Endothelial cell of umbilical vein (primary cell): ENCODE results near the gene FBXO45. TPM values are rescaled to one million over a fixed set of nuclear protein-coding genes. Genes with fewer than 3 reads are reported as not detected.
"Not testable (repeated sequence)": the region's sequence is repeated elsewhere in the genome, so short reads cannot be mapped to it uniquely, and the experiment has no call there.

Source experiments
- BruUV-seq: library from RNA; stranded (reverse); fragments of 400-500 nt; replicated peaks from 2 replicates; lab custom pipeline; 2021; lab: Mats Ljungman, UMichigan
- CTCF ChIA-PET: fragments of 300-600, 350-600 bp; sonication (Branson Sonifier 250); formaldehyde crosslinking; loops from one replicate; lab custom pipeline; 2021; ENCODE audit warnings: antibody characterized with exemption, inconsistent platforms; lab: Charles Lee
- POLR2A ChIA-PET: fragments of 300-600, 350-600 bp; sonication (Branson Sonifier 250); formaldehyde crosslinking; loops from one replicate; lab custom pipeline; 2021; ENCODE audit warnings: antibody characterized with exemption, inconsistent platforms; lab: Charles Lee
- DNase-seq: peaks from one replicate; pipeline ENCODE4 v3.0.0-alpha.2; 2011; ENCODE audit warnings: low read depth, low spot score
- FAIRE-seq: peaks from 2 replicates; lab custom pipeline; 2011; peaks lifted over from hg19 to GRCh38; lab: Jason Lieb, UNC
- H2AFZ ChIP-seq: 2 replicates; pipeline ENCODE4 v1.6.0; 2012; ENCODE audit warnings: low read depth, low read length, control low read depth, inconsistent platforms
- H3K27ac ChIP-seq: 2 replicates; pipeline ENCODE4 v1.5.1; 2011; ENCODE audit warnings: low read depth, mild to moderate bottlenecking, control low read depth, low read length, moderate library complexity; ENCODE audit not compliant: insufficient read depth
- H3K27me3 ChIP-seq, 2 experiments: 2 replicates each; pipeline versions ENCODE4 v1.6.0 to v1.6.1; 2011; ENCODE audit warnings: low read length in 2 of 2, mixed read lengths in 1 of 2; ENCODE audit not compliant: control insufficient read depth in 2 of 2, insufficient read depth in 2 of 2
- H3K36me3 ChIP-seq, 2 experiments: 2 replicates in 1 of 2; 3 replicates in 1 of 2; pipeline ENCODE4 v1.5.1; 2011; ENCODE audit warnings: low read length in 2 of 2, mild to moderate bottlenecking in 1 of 2, moderate library complexity in 1 of 2; ENCODE audit not compliant: control insufficient read depth in 2 of 2, insufficient read depth in 2 of 2; ENCODE audit errors: extremely low read depth in 1 of 2
- H3K4me1 ChIP-seq: 3 replicates; pipeline ENCODE4 v1.5.1; 2011; ENCODE audit warnings: mild to moderate bottlenecking, low read length; ENCODE audit not compliant: control insufficient read depth, insufficient read depth; ENCODE audit errors: extremely low read depth
- H3K4me2 ChIP-seq: 2 replicates; pipeline ENCODE4 v1.6.1; 2011; ENCODE audit warnings: low read length, control low read depth, mixed read lengths; ENCODE audit not compliant: insufficient read depth
- H3K4me3 ChIP-seq, 3 experiments: fragments of 200-600 bp in 1 of 3; sonication (generic), shearing (Covaris generic) in 1 of 3; replicated peaks in 1 of 3; 2 replicates each; pipeline ENCODE4 v1.5.1; 2011 to 2016; ENCODE audit warnings: control low read depth in 3 of 3, low read length in 3 of 3, mild to moderate bottlenecking in 2 of 3, inconsistent platforms in 1 of 3, low read depth in 1 of 3, moderate library complexity in 1 of 3; ENCODE audit not compliant: insufficient read depth in 1 of 3
- H3K79me2 ChIP-seq: 2 replicates; pipeline ENCODE4 v1.6.0; 2012; ENCODE audit warnings: low read length, inconsistent platforms; ENCODE audit not compliant: control insufficient read depth, insufficient read depth
- H3K9ac ChIP-seq: replicated peaks from 2 replicates; pipeline ENCODE3; 2011; ENCODE audit warnings: low read length, control low read depth; ENCODE audit not compliant: insufficient read depth; ENCODE audit errors: extremely low read depth
- H3K9me1 ChIP-seq: replicated peaks from 3 replicates; pipeline ENCODE4 v1.6.0; 2011; ENCODE audit warnings: mild to moderate bottlenecking, low read length; ENCODE audit not compliant: control insufficient read depth, insufficient read depth; ENCODE audit errors: extremely low read depth
- H3K9me3 ChIP-seq: replicated peaks from 2 replicates; pipeline ENCODE4 v1.5.1; 2012; ENCODE audit warnings: low read length, inconsistent platforms; ENCODE audit not compliant: control insufficient read depth, insufficient read depth
- H4K20me1 ChIP-seq: replicated peaks from 2 replicates; pipeline ENCODE3; 2011; ENCODE audit warnings: mild to moderate bottlenecking, low read length; ENCODE audit not compliant: control insufficient read depth, insufficient read depth; ENCODE audit errors: extremely low read depth
- EZH2 ChIP-seq: IDR thresholded peaks from 2 replicates; pipeline ENCODE4 v1.6.1; 2012; ENCODE audit warnings: borderline replicate concordance, low read depth, mild to moderate bottlenecking, moderate library complexity, low read length, inconsistent platforms; ENCODE audit not compliant: severe bottlenecking
- FOS ChIP-seq: IDR thresholded peaks from 2 replicates; pipeline ENCODE4 v1.6.1; 2011; ENCODE audit warnings: mild to moderate bottlenecking, low read length, moderate library complexity, borderline replicate concordance; ENCODE audit not compliant: insufficient read depth
- GATA2 ChIP-seq: IDR thresholded peaks from 2 replicates; pipeline ENCODE4 v1.7.0; 2011; ENCODE audit warnings: low read depth, mild to moderate bottlenecking, moderate library complexity, mixed read lengths, low read length; ENCODE audit not compliant: insufficient read length, insufficient read depth
- JUN ChIP-seq: IDR thresholded peaks from 2 replicates; pipeline ENCODE4 v1.6.1; 2011; ENCODE audit warnings: borderline replicate concordance, low read depth; ENCODE audit not compliant: insufficient read length, insufficient read depth
- MAX ChIP-seq: IDR thresholded peaks from 2 replicates; pipeline ENCODE4 v1.6.1; 2011; ENCODE audit not compliant: insufficient read depth, insufficient read length
- MYC ChIP-seq: IDR thresholded peaks from one replicate; pipeline ENCODE4 v1.6.1; 2011; ENCODE audit warnings: mild to moderate bottlenecking, low read depth, low read length
- POLR2A ChIP-seq: IDR thresholded peaks from 2 replicates; pipeline ENCODE4 v1.6.1; 2012; ENCODE audit warnings: low read depth, mild to moderate bottlenecking, control low read depth, low read length
- POLR2AphosphoS5 ChIP-seq: IDR thresholded peaks from 2 replicates; pipeline ENCODE4 v1.6.1; 2012; ENCODE audit warnings: low read depth, mild to moderate bottlenecking, control low read depth, low read length, moderate library complexity; ENCODE audit not compliant: insufficient read depth
- dilution Hi-C: fragments of 300-500 bp; cut with MboI; formaldehyde crosslinking; loops from one replicate; pipeline ENCODE4 v1.15.0; 2019; ENCODE audit warnings: low sequenced_read_pairs; ENCODE audit not compliant: extremely low pct_ligation_motif_present
- intact Hi-C: fragments of 100-400 bp; cut with micrococcal nuclease; formaldehyde crosslinking; loops from one replicate; pipeline ENCODE4 v1.10.0; 2022
- polyA plus RNA-seq, 4 experiments: library from polyadenylated mRNA; depleted of rRNA in 3 of 4; stranded (reverse) in 3 of 4; unstranded in 1 of 4; fragments of >200 nt; gene quantifications; 2 replicates each; pipeline versions ENCODE4 v1.2.1 to v1.2.3, GENCODE V29; 2011 to 2012; ENCODE audit warnings: missing spikeins in 1 of 4
- total RNA-seq: library from RNA; stranded (reverse); gene quantifications from 2 replicates; pipeline ENCODE4 v1.2.3, GENCODE V29; 2021
- TF ChIP-seq, protein P1 (sequence below), 2 donors: IDR thresholded peaks; 1 replicate in 1 of 2; 2 replicates in 1 of 2; pipeline ENCODE4 v1.5.1; 2011; ENCODE audit warnings: low read length in 2 of 2, mild to moderate bottlenecking in 2 of 2, moderate library complexity in 2 of 2, control low read depth in 1 of 2, inconsistent platforms in 1 of 2, low read depth in 1 of 2; ENCODE audit not compliant: insufficient read depth in 1 of 2; ENCODE audit errors: extremely low read depth in 1 of 2

FBXO45 gene
- total and polyA plus RNA-seq, 2 donors (not counting 3 experiments of a cell fraction or from before 2014, with no cell fraction given) = 3.5 to 12.4 TPM

- no peak for TF ChIP-seq POLR2A
- TF ChIP-seq EZH2 = no peak
- TF ChIP-seq JUN = no peak
- no peak for TF ChIP-seq MAX
- TF ChIP-seq POLR2AphosphoS5 = no peak
- TF ChIP-seq, protein P1, sequence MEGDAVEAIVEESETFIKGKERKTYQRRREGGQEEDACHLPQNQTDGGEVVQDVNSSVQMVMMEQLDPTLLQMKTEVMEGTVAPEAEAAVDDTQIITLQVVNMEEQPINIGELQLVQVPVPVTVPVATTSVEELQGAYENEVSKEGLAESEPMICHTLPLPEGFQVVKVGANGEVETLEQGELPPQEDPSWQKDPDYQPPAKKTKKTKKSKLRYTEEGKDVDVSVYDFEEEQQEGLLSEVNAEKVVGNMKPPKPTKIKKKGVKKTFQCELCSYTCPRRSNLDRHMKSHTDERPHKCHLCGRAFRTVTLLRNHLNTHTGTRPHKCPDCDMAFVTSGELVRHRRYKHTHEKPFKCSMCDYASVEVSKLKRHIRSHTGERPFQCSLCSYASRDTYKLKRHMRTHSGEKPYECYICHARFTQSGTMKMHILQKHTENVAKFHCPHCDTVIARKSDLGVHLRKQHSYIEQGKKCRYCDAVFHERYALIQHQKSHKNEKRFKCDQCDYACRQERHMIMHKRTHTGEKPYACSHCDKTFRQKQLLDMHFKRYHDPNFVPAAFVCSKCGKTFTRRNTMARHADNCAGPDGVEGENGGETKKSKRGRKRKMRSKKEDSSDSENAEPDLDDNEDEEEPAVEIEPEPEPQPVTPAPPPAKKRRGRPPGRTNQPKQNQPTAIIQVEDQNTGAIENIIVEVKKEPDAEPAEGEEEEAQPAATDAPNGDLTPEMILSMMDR (IDR thresholded peaks at IDR 0.05; ENCODE audit: extremely low read depth in 1 of 2, insufficient read depth in 1 of 2, low read depth in 1 of 2, low read length in 2 of 2) = no peak
- TF ChIP-seq FOS = no peak
- TF ChIP-seq MYC = no peak
- TF ChIP-seq GATA2 = no peak
- Histone ChIP-seq H3K4me1 (peaks cover 9% of the 10 kb centered on the region), H2AFZ (no peak overlapping the region), H4K20me1 (no peaks in the 10 kb centered on the region), H3K27ac (no peak overlapping the region), H3K9me1 (no peaks in the 10 kb centered on the region), H3K4me2 (no peak overlapping the region), H3K9ac (no peak overlapping the region), H3K9me3 (no peaks in the 10 kb centered on the region), H3K79me2 (no peaks in the 10 kb centered on the region), H3K36me3 (no peaks in the 10 kb centered on the region), H3K27me3 (peaks cover 0 to 3% of the 10 kb centered on the region in 2 experiments), H3K4me3 (no peak overlapping the region)
- intact Hi-C loops (no loop called here), dilution Hi-C loops (no loop called here)
- no peak for FAIRE-seq
- CTCF ChIA-PET = interaction anchor here (0.6 to 1.4 kb wide), 4 partner anchors 14 to 196 kb away, joined by 3 to 7 read pairs (median 3); no protein-coding TSS in a partner anchor
- no TSS peak for BruUV-seq
- no peak for DNase-seq
- POLR2A ChIA-PET = no interaction called here
Observed at GRCh38 chr3:196636369-196637349, 68.2 kb downstream of the FBXO45 start.

DNA sequence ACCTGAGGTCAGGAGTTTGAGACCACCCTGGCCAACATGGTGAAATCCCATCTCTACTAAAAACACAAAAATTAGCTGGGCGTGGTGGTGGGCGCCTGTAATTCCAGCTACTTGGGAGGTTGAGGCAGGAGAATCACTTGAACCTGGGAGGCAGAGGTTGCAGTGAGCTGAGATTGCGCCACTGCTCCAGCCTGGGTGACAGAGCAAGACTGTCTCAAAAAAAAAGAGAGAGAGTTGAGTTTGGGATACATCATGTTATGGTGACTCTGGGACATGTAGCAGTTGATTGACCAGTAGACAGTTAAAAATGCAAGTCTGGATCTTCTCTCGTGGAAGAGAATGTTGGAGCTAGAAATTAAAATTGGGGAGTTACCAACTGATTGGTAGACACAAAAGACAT is 69.5 kb downstream of the FBXO45 start:
- H3K27me3 ChIP-seq, BruUV-seq, intact Hi-C loops, H3K4me1 ChIP-seq, H2AFZ ChIP-seq, FAIRE-seq, H3K36me3 ChIP-seq, dilution Hi-C loops, H3K9me3 ChIP-seq, H3K9ac ChIP-seq, H3K27ac ChIP-seq, H3K4me3 ChIP-seq, POLR2A ChIA-PET, H4K20me1 ChIP-seq, H3K79me2 ChIP-seq, H3K9me1 ChIP-seq, DNase-seq, H3K4me2 ChIP-seq: not testable (repeated sequence)
- CTCF ChIA-PET = interaction anchor here (1.1 to 2.9 kb wide), 3 partner anchors 28 to 197 kb away, joined by 3 to 25 read pairs (median 6); no protein-coding TSS in a partner anchor
